Heart left ventricle (tissue), 13 donors: ENCODE results near the gene YWHAE.

ENCODE experiments used
- CTCF ChIP-seq, 12 donors: fragments of 200-600 bp; sonication (generic) in 4 of 12; IDR thresholded peaks; one replicate each; pipeline versions ENCODE4 v1.5.0 to v1.8.0; 2018 to 2022; ENCODE audit warnings: antibody characterized with exemption in 12 of 12, mild to moderate bottlenecking in 5 of 12
- POLR2A ChIP-seq, 2 donors: fragments of 450-650 bp; IDR thresholded peaks; one replicate each; pipeline ENCODE4 v1.6.1; 2017; ENCODE audit warnings: antibody characterized with exemption in 2 of 2, mild to moderate bottlenecking in 2 of 2, moderate library complexity in 2 of 2
- donor health status: ischemic (EF 13 %, LVEDD 7.1; RV severe dilation, severe dysfunction).
- donor health status: DM: no; HTN: yes; CAD: no.
- donor health status: DM: no; HTN: no; CAD: no.
- donor health status: ischemic (EF 25% LVEDD 6.9; RV normal size, moderate dysfunction).
- donor health status: ischemic (EF 25% LVEDD 5.7; RV mildly dilated, moderate dysfunction).
- donor health status: ischemic (EF 35%, LVEDD 5.7; RV mildly dilated, moderate dysfunction).
- donor health status: nonischemic (EF 11% LVEDD 7.7; RV severe dilation, severe dysfunction).
- donor health status: DM: yes; HTN: yes; CAD: no.
- donor health status: PGD.
- donor health status: ischemic (EF 29% LVEDD 5.4; RV normal size, mild dysfunction).
- donor health status: nonischemic (EF 23%, LVEDD 6.1; RV moderate dilation, normal function).

- no peak for TF ChIP-seq CTCF (IDR thresholded peaks at IDR 0.05)
- no peak for TF ChIP-seq POLR2A (IDR thresholded peaks at IDR 0.05)
Observed at GRCh38 chr17:1423456-1424135, 23.6 kb upstream of the YWHAE start.
